Nephron (organoid): ENCODE data around the gene PTPRD.

Experiments used
- H3K27ac Mint-ChIP-seq, 3 experiments: 2 replicates each; pipeline ENCODE4 v1.8.0; 2020; ENCODE audit warnings: mixed read lengths in 3 of 3, mild to moderate bottlenecking in 2 of 3, moderate library complexity in 1 of 3
- H3K27me3 Mint-ChIP-seq: 2 replicates; pipeline ENCODE4 v1.8.0; 2021; ENCODE audit warnings: low read depth, mild to moderate bottlenecking, moderate library complexity, mixed read lengths
- H3K36me3 Mint-ChIP-seq: 2 replicates; pipeline ENCODE4 v1.8.0; 2020; ENCODE audit warnings: low read depth, mixed read lengths
- H3K4me1 Mint-ChIP-seq: 2 replicates; pipeline ENCODE4 v1.8.0; 2020; ENCODE audit warnings: mixed read lengths
- H3K4me3 Mint-ChIP-seq, 3 experiments: 2 replicates each; pipeline ENCODE4 v1.8.0; 2020; ENCODE audit warnings: mild to moderate bottlenecking in 3 of 3, mixed read lengths in 3 of 3, moderate library complexity in 2 of 3
- H3K9me3 Mint-ChIP-seq: 2 replicates; pipeline ENCODE4 v1.8.0; 2020; ENCODE audit warnings: mixed read lengths
- TF ChIP-seq, protein P1 (sequence below), 3 experiments: fragments of 200-600 bp; sonication (generic); IDR thresholded peaks; one replicate each; pipeline ENCODE4 v1.5.0; 2021; ENCODE audit warnings: antibody characterized with exemption in 3 of 3; ENCODE audit not compliant: unreplicated experiment in 3 of 3

PTPRD gene

DNA sequence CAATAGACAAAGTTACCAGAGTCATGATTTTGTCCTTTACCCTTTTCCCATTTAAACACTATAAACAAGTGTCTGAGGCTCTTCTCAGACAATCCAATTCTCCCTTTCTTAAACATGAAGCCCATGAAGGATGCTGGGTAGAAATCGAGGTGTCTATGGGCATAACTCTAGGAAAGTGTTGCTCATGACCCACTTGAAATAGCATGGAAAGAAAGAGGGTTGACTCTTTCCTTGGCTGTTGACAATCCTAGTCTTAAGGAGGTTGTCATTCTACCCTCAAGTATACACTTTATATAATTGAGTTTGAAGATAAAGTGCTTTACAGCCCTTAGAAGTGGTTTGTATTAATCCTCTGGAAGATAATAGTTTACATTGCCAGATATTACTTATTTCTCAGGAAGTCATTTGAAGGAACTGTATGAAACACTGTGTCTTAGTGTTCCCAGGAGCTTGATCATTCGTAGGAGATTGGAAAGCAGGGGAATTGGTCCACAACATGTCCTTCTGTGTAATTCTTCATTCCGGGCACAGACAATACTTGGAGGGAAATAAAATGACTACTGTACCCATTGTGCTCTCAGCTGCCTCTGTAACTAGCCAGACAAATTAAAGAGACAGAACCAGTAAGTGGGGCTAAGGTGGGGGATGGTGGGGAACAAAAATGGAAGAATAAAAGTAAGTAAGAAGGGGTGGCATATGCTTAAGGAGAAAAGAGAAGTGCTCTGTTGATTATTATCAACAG is 1734.9 kb downstream of the PTPRD start:
- Mint-ChIP-seq H3K27ac (no peak overlapping the region), H3K36me3 (no peaks in the 10 kb centered on the region), H3K27me3 (no peaks in the 10 kb centered on the region), H3K9me3 (no peaks in the 10 kb centered on the region), H3K4me1 (peaks cover 4% of the 10 kb centered on the region), H3K4me3 (no peak overlapping the region)
- TF ChIP-seq, protein P1, sequence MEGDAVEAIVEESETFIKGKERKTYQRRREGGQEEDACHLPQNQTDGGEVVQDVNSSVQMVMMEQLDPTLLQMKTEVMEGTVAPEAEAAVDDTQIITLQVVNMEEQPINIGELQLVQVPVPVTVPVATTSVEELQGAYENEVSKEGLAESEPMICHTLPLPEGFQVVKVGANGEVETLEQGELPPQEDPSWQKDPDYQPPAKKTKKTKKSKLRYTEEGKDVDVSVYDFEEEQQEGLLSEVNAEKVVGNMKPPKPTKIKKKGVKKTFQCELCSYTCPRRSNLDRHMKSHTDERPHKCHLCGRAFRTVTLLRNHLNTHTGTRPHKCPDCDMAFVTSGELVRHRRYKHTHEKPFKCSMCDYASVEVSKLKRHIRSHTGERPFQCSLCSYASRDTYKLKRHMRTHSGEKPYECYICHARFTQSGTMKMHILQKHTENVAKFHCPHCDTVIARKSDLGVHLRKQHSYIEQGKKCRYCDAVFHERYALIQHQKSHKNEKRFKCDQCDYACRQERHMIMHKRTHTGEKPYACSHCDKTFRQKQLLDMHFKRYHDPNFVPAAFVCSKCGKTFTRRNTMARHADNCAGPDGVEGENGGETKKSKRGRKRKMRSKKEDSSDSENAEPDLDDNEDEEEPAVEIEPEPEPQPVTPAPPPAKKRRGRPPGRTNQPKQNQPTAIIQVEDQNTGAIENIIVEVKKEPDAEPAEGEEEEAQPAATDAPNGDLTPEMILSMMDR (IDR thresholded peaks at IDR 0.05; ENCODE audit: unreplicated experiment in 3 of 3), result no peak

DNA sequence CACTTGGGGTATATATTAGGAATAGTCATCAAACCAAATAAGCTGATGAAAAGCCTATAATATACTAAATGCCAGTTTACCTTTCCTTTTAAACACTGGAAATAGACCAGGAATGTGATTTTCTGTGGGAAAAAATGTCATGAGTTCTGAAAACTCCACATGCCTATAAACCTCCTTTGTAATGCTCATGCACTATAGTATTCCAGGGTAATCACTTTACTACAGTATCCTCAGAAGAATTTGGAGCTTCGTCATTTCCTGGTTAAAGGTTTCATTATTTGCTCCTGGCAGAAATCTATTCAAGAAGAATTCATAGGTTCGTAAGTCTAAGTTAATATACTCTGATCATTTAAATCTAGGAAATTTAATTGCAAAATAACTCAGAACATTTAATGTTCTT is 1736.5 kb downstream of the PTPRD start:
- no peak overlapping the region for H3K4me3 Mint-ChIP-seq
- no peak overlapping the region for H3K27ac Mint-ChIP-seq
- H3K27me3 Mint-ChIP-seq, result no peaks in the 10 kb centered on the region

DNA sequence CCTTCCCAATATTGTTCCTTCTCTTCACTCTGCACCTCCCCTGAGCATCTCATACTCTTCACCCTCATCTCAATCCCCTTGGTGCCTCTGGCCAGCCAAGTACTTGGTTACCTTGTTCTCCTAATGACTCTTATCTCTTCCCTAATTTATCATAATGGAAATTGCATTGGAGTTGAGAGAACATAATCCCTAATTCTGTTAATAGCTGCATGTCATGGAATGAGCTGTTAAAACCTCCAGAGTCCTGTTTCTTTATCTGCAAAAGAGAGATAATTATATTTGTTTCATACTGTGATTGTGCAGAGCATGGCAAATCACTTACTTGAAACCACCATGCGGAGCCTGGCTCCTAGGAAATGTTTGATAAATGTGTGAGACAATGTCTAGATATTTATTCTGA is 1738.3 kb downstream of the PTPRD start:
- Mint-ChIP-seq H3K27ac (no peak overlapping the region), H3K36me3 (no peaks in the 10 kb centered on the region), H3K27me3 (no peaks in the 10 kb centered on the region), H3K9me3 (no peaks in the 10 kb centered on the region), H3K4me3 (no peak overlapping the region), H3K4me1 (peaks cover 36% of the 10 kb centered on the region)
- TF ChIP-seq, protein P1 (IDR thresholded peaks at IDR 0.05; ENCODE audit: unreplicated experiment in 3 of 3), result no peak

More for the DNA sequence above, 1736.5 kb downstream of the PTPRD start:
- Mint-ChIP-seq H3K9me3 (no peaks in the 10 kb centered on the region), H3K36me3 (no peaks in the 10 kb centered on the region), H3K4me1 (peaks cover 19% of the 10 kb centered on the region)
- TF ChIP-seq, protein P1 (IDR thresholded peaks at IDR 0.05; ENCODE audit: unreplicated experiment in 3 of 3), result no peak

DNA sequence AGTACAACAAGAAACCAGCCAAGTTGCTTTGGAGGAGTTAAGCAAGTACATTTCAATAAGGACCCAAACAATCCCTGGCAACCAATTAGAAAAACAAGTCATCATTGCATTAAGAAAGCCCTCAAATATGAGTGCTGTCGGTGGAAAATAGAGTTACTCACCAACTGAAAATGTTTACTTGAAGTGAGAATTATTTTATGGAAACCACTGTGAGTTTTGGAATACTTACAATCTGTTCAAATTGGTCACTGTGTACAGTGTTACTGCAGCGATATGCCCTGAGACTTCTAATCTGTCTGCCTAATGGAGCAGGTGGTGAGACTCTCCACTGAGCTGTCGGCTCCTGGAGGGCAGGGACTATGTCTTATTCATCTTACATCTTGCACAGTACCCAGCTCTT is 1740.0 kb downstream of the PTPRD start:
- TF ChIP-seq, protein P1 (IDR thresholded peaks at IDR 0.05; ENCODE audit: unreplicated experiment in 3 of 3), result no peak
- peaks cover 44% of the 10 kb centered on the region for H3K4me1 Mint-ChIP-seq
- H3K27ac Mint-ChIP-seq, result peak overlapping the region; percentile 1 to 38 (median 13)
- no peak overlapping the region for H3K4me3 Mint-ChIP-seq
- no peaks in the 10 kb centered on the region for H3K9me3 Mint-ChIP-seq
- H3K27me3 Mint-ChIP-seq, result no peaks in the 10 kb centered on the region
- no peaks in the 10 kb centered on the region for H3K36me3 Mint-ChIP-seq

DNA sequence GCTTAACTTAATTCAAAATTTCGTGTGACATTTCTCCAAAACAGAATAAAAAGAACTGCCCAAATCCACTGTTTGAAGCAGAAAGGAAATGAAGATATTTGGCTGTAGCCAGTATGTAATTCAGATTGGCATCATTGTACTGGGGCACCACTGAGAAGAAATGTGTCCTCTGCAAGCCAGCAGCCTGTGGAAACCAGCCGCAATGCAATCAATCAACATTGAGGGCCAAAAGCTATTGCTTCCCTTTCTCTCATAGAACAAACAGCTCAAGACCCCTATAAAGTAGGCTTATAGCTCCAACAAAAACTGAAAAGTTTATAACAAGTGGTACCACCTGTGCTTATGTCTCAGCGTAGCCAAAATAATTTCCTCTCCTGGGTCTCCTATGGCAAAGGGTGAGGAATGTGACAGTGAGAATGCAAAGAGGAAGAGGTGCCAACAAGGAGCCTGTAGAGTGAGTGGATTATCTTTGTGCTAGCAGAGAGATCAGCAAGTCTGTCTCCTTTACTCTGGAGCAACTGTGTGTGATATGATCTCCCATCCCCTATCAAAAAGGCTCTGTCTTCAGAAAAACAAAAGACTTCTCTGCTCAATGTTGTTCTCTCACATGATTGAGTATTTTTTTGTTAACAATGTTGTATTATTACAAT is 1740.9 kb downstream of the PTPRD start:
- TF ChIP-seq, protein P1 (IDR thresholded peaks at IDR 0.05; ENCODE audit: unreplicated experiment in 3 of 3), result no peak
- Mint-ChIP-seq H3K27me3 (no peaks in the 10 kb centered on the region), H3K36me3 (no peaks in the 10 kb centered on the region), H3K4me1 (peaks cover 53% of the 10 kb centered on the region), H3K27ac (peak overlapping the region; percentile 17 to 50 (median 38)), H3K4me3 (no peak overlapping the region), H3K9me3 (no peaks in the 10 kb centered on the region)
